AG04450 (cell line): ENCODE measurements around the gene LRRC73. TPM values are rescaled to one million over a fixed set of nuclear protein-coding genes. Genes with fewer than 3 reads are reported as not detected.
A peak's percentile ranks its signal among the peaks of the same experiment; 100 is the strongest.
"Not testable (repeated sequence)": the region's sequence is repeated elsewhere in the genome, so short reads cannot be mapped to it uniquely, and the experiment has no call there.

Experiments used
- CTCF ChIA-PET: fragments of 300-600, 350-600 bp; formaldehyde crosslinking; extraction: SDS; loops from one replicate; lab custom pipeline; 2022; ENCODE audit warnings: antibody characterized with exemption, inconsistent platforms; lab: Charles Lee
- POLR2A ChIA-PET: fragments of 350-600 bp; formaldehyde crosslinking; extraction: SDS; loops from one replicate; lab custom pipeline; 2021; ENCODE audit warnings: antibody characterized with exemption, inconsistent platforms; lab: Yijun Ruan, JAX
- DNase-seq: peaks from one replicate; pipeline ENCODE4 v3.0.0-alpha.2; 2011; ENCODE audit warnings: low read depth, low spot score
- H3K27ac ChIP-seq: one replicate; pipeline ENCODE4 v1.5.1; 2012; ENCODE audit warnings: low read depth, low read length, control low read depth
- H3K27me3 ChIP-seq: one replicate; pipeline ENCODE4 v1.6.0; 2012; ENCODE audit warnings: low read length; ENCODE audit not compliant: control insufficient read depth, insufficient read depth
- H3K4me3 ChIP-seq: 2 replicates; pipeline ENCODE4 v1.5.1; 2011; ENCODE audit warnings: mild to moderate bottlenecking, low read depth, low read length, control low read depth
- H3K9me3 ChIP-seq: 2 replicates; pipeline ENCODE4 v1.5.1; 2012; ENCODE audit warnings: low read length; ENCODE audit not compliant: control insufficient read depth, insufficient read depth
- polyA plus RNA-seq: library from polyadenylated mRNA; depleted of rRNA; stranded (reverse); fragments of >200 nt; gene quantifications from 2 replicates; pipeline ENCODE4 v1.2.3, GENCODE V29; 2011
- TF ChIP-seq, protein P1 (sequence below): IDR thresholded peaks from 2 replicates; pipeline ENCODE4 v1.5.1; 2011; ENCODE audit warnings: low read depth, low read length, control low read depth, inconsistent platforms

LRRC73 gene
- polyA plus RNA-seq, 1 experiment = 0.16 TPM

DNA sequence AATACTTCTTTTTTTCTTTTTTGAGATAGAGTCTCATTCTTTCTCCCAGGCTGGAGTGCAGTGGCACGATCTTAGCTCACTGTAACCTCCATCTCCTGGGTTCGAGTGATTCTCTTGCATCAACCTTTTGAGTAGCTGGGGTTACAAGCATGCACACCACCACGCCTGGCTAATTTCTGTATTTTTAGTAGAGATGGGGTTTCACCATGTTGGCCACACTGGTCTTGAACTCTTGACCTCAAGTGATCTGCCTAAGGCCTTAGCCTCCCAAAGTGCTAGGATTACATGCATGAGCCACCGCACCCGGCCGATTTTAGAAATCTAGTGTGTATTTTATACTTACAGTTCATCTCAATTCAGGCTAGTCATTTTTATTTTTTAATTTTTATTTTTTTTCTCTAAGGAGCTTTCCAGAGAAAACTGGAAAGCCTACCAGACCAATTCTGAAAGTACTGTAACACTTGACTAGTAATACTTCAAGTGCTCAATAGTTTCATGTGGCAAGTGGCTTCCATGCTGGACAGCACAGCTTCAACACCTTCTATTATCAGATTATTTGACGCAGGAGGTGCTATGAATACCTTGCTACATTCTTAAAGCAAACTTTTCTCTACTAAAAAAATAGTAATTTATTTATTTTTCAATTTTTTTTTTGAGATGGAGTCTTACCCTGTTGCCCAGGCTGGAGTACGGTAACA lies 31.8 kb upstream of the LRRC73 start:
- Histone ChIP-seq H3K4me3 (no peak overlapping the region), H3K9me3 (no peaks in the 10 kb centered on the region), H3K27me3 (no peaks in the 10 kb centered on the region), H3K27ac (no peak overlapping the region)
- DNase-seq = no peak
- TF ChIP-seq, protein P1, sequence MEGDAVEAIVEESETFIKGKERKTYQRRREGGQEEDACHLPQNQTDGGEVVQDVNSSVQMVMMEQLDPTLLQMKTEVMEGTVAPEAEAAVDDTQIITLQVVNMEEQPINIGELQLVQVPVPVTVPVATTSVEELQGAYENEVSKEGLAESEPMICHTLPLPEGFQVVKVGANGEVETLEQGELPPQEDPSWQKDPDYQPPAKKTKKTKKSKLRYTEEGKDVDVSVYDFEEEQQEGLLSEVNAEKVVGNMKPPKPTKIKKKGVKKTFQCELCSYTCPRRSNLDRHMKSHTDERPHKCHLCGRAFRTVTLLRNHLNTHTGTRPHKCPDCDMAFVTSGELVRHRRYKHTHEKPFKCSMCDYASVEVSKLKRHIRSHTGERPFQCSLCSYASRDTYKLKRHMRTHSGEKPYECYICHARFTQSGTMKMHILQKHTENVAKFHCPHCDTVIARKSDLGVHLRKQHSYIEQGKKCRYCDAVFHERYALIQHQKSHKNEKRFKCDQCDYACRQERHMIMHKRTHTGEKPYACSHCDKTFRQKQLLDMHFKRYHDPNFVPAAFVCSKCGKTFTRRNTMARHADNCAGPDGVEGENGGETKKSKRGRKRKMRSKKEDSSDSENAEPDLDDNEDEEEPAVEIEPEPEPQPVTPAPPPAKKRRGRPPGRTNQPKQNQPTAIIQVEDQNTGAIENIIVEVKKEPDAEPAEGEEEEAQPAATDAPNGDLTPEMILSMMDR = no peak
- ChIA-PET POLR2A (interaction anchor here (0.6 kb wide), 1 partner anchor 584 kb away, joined by 8 read pairs; no protein-coding TSS in a partner anchor), CTCF (no interaction called here)

DNA sequence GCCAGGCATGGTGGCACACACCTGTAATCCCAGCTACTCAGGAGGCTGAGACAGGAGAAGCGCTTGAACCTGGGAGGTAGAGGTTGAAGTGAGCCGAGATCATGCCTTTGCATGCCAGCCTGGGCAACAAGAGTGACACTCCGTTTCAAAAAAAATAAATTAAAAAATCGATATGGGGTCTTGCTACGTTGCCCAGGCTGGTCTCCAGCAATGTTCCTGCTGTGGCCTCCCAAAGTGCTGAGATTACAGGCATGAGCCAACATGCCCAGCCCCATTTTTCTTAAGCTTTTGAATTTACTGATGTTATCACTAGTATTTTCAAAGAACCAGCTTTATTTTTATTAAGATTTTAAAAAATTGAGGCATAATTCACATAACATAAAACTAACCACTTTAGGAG lies 30.4 kb upstream of the LRRC73 start:
- DNase-seq = no peak
- Histone ChIP-seq H3K27me3 (no peaks in the 10 kb centered on the region), H3K9me3 (no peaks in the 10 kb centered on the region), H3K4me3 (no peak overlapping the region), H3K27ac (no peak overlapping the region)
- ChIA-PET POLR2A (no interaction called here), CTCF (no interaction called here)
- TF ChIP-seq, protein P1 = no peak

DNA sequence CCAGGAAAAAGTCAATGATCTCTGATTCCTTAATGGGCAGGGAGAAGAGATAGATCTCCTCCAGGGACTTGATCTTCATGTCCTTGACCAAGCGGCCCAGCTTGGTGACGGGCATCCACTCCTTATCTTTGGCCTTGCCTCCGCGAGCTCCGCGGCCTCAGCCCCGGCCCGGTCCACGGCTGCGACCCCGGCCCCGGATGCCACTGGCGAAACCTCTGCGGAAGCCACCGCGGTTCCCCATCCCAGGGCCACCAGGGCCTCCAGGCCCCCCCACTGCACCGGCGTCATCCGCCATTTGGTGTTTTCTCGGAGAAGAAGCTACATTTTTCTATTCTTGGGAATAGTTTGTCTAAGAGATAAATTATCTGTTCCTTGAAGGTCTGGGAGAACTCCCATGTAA lies 29.3 kb upstream of the LRRC73 start:
- H3K9me3 ChIP-seq, H3K4me3 ChIP-seq, DNase-seq, POLR2A ChIA-PET, H3K27ac ChIP-seq, CTCF ChIA-PET, H3K27me3 ChIP-seq: not testable (repeated sequence)

DNA sequence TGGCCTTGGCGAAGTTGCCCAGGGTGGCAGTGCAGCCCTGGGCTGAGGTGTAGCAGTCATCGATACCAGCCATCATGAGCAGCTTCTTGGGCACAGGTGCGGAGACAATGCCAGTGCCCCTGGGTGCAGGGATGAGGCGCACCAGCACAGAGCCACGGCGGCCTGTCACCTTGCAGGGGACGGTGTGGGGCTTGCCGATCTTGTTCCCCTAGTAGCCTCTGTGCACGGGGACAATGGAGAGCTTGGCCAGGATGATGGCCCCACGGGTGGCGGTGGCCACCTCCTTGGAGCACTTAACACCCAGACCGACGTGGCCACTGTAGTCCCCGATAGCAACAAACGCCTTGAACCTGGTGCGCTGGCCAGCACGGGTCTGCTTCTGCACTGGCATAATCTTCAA lies 28.8 kb upstream of the LRRC73 start:
- POLR2A ChIA-PET, H3K27ac ChIP-seq, CTCF ChIA-PET, H3K4me3 ChIP-seq, DNase-seq, H3K27me3 ChIP-seq, H3K9me3 ChIP-seq: not testable (repeated sequence)

DNA sequence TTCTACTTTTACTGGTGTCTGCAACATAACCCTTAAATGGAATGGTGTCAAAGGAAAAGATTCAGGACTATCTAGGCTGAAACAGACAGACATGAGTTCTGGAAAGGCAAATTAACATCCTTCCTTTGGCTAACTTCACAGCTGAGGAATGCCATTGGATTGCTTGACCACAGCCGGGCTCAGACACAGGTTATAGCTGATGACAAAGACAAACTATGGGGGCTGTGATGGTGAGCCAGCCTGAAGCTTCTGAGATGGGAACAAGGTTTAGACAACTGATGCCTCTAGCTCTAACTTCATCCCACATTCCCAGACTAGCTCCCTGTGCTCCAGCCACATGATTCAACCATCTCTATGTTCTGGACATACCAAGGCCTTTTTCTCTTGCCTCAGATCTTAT lies 22.1 kb upstream of the LRRC73 start:
- no peaks in the 10 kb centered on the region for H3K9me3 ChIP-seq
- ChIA-PET POLR2A (interaction anchor here (0.5 kb wide), 1 partner anchor 75 kb away, joined by 3 read pairs; no protein-coding TSS in a partner anchor), CTCF (interaction anchor here (1.1 kb wide), 1 partner anchor 547 kb away, joined by 3 read pairs; no protein-coding TSS in a partner anchor)
- no peak for DNase-seq
- no peak overlapping the region for H3K4me3 ChIP-seq
- TF ChIP-seq, protein P1 = no peak
- no peak overlapping the region for H3K27ac ChIP-seq
- no peaks in the 10 kb centered on the region for H3K27me3 ChIP-seq

DNA sequence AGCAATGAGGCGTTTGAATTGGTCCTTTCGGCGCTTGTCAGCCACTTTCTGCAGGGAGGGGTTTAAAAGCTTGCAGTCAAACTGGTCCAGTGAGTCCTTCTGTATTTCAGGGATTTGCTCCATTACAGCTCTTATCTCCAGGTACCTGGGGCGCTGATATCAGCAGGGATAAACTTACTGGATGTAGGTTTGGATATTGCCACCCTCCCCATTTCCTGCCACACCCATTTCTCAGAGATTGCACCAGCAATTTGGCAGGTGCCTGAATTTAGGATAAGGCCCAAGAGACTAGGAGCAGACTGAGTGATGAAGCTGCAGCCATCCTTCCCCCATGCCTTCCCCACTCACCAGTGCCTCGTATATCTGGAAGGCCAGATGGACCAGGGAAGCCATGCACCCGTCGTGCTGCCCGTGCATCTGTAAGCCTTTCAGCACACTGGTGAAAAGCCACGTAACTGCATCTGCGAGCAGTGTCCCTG lies 14.4 kb upstream of the LRRC73 start:
- Histone ChIP-seq H3K4me3 (no peak overlapping the region), H3K27me3 (no peaks in the 10 kb centered on the region), H3K9me3 (no peaks in the 10 kb centered on the region), H3K27ac (peak overlapping the region; percentile 21)
- POLR2A ChIA-PET = no interaction called here
- CTCF ChIA-PET = no interaction called here
- no peak for DNase-seq
- TF ChIP-seq, protein P1 = no peak
